Stimulated activated CD8-positive, alpha-beta memory T cell treated with anti-CD3 and anti-CD28 coated beads, Interleukin-2, amount 100 ng/mL, for 1 hour (primary cell): ENCODE data around the gene CEP95.
"Not testable (repeated sequence)": the region's sequence is repeated elsewhere in the genome, so short reads cannot be mapped to it uniquely, and the experiment has no call there.

ENCODE experiments used
- DNase-seq, 2 donors: peaks; one replicate each; pipeline ENCODE4 v3.0.0-alpha.2; 2020; ENCODE audit warnings: low read depth in 2 of 2

CEP95 gene

GRCh38 chr17:64506576-64507412 lies at the start of gene CEP95:
Gene CEP95, plus strand, starts transcription at chr17:64506977. Its CDS starts 121 bp downstream, at chr17:64507098.
- peak; percentile 90 to 92 for DNase-seq

GRCh38 chr17:64457156-64457555 lies 49.6 kb upstream of the CEP95 start:
- no peak for DNase-seq

GRCh38 chr17:64458756-64459155 lies 48.0 kb upstream of the CEP95 start:
- no peak for DNase-seq

- no peak for DNase-seq
Measured at GRCh38 chr17:64459284-64459747, 47.5 kb upstream of the CEP95 start.

- DNase-seq = not testable (repeated sequence)
Measured at GRCh38 chr17:64459818-64460217, 47.0 kb upstream of the CEP95 start.

GRCh38 chr17:64460955-64461354 lies 45.8 kb upstream of the CEP95 start:
- no peak for DNase-seq

- DNase-seq = no peak
Measured at GRCh38 chr17:64461788-64462187, 45.0 kb upstream of the CEP95 start.

- no peak for DNase-seq
Measured at GRCh38 chr17:64466019-64466735, 40.6 kb upstream of the CEP95 start.

GRCh38 chr17:64466834-64467233 lies 39.9 kb upstream of the CEP95 start:
- not testable (repeated sequence) for DNase-seq

- DNase-seq = no peak
Measured at GRCh38 chr17:64470625-64471024, 36.2 kb upstream of the CEP95 start.

GRCh38 chr17:64471440-64471839 lies 35.3 kb upstream of the CEP95 start:
- no peak for DNase-seq

GRCh38 chr17:64472564-64472963 lies 34.2 kb upstream of the CEP95 start:
- DNase-seq = no peak

GRCh38 chr17:64477849-64478248 lies 28.9 kb upstream of the CEP95 start:
- no peak for DNase-seq

- no peak for DNase-seq
Measured at GRCh38 chr17:64480951-64481350, 25.8 kb upstream of the CEP95 start.

- no peak for DNase-seq
Measured at GRCh38 chr17:64484380-64484779, 22.4 kb upstream of the CEP95 start.

- no peak for DNase-seq
Measured at GRCh38 chr17:64488301-64488700, 18.5 kb upstream of the CEP95 start.

GRCh38 chr17:64491034-64491860 lies 15.5 kb upstream of the CEP95 start:
- DNase-seq = no peak

- DNase-seq = no peak
Measured at GRCh38 chr17:64491994-64492393, 14.8 kb upstream of the CEP95 start.

- DNase-seq = no peak
Measured at GRCh38 chr17:64492481-64493109, 14.2 kb upstream of the CEP95 start.

- DNase-seq = no peak
Measured at GRCh38 chr17:64494121-64494520, 12.7 kb upstream of the CEP95 start.

- not testable (repeated sequence) for DNase-seq
Measured at GRCh38 chr17:64495300-64495699, 11.5 kb upstream of the CEP95 start.
